Measurements from ENCODE around the gene KRT222. TPM values are rescaled to one million over a fixed set of nuclear protein-coding genes. Genes with fewer than 3 reads are reported as not detected.

Gene KRT222
- total RNA-seq, 1 donor from 2014 or later: not detected

GRCh38 chr17:40666331-40666730 lies 1.4 kb upstream of the KRT222 start:
- Mint-ChIP-seq H3K9me3 (ENCODE audit: low read depth) (no peaks in the 10 kb centered on the region), H3K4me1 (ENCODE audit: low read depth) (peaks cover 6% of the 10 kb centered on the region), H3K27me3 (ENCODE audit: low read depth) (peaks cover 55% of the 10 kb centered on the region), H3K27ac (ENCODE audit: unreplicated experiment) (no peak overlapping the region), H3K4me3 (ENCODE audit: unreplicated experiment) (no peak overlapping the region), H3K36me3 (ENCODE audit: low read depth) (no peaks in the 10 kb centered on the region)
- no peak for DNase-seq (ENCODE audit: low spot score)
- TF ChIP-seq CTCF (IDR thresholded peaks at IDR 0.05): no peak

- H3K27ac Mint-ChIP-seq (ENCODE audit: unreplicated experiment): no peak overlapping the region
- no peaks in the 10 kb centered on the region for H3K36me3 Mint-ChIP-seq (ENCODE audit: low read depth)
- TF ChIP-seq CTCF (IDR thresholded peaks at IDR 0.05): no peak
- peaks cover 6% of the 10 kb centered on the region for H3K4me1 Mint-ChIP-seq (ENCODE audit: low read depth)
- DNase-seq (ENCODE audit: low spot score): no peak
- peaks cover 49% of the 10 kb centered on the region for H3K27me3 Mint-ChIP-seq (ENCODE audit: low read depth)
- H3K9me3 Mint-ChIP-seq (ENCODE audit: low read depth): no peaks in the 10 kb centered on the region
- H3K4me3 Mint-ChIP-seq (ENCODE audit: unreplicated experiment): no peak overlapping the region
These were observed 1.7 kb downstream of the KRT222 start for GRCh38 chr17:40663252-40663651.

GRCh38 chr17:40659911-40660310 lies 5.1 kb downstream of the KRT222 start:
- H3K36me3 Mint-ChIP-seq (ENCODE audit: low read depth): no peaks in the 10 kb centered on the region
- DNase-seq (ENCODE audit: low spot score): no peak
- H3K9me3 Mint-ChIP-seq (ENCODE audit: low read depth): no peaks in the 10 kb centered on the region
- no peak for TF ChIP-seq CTCF (IDR thresholded peaks at IDR 0.05)
- H3K4me3 Mint-ChIP-seq (ENCODE audit: unreplicated experiment): no peak overlapping the region
- H3K27me3 Mint-ChIP-seq (ENCODE audit: low read depth): peaks cover 34% of the 10 kb centered on the region
- H3K4me1 Mint-ChIP-seq (ENCODE audit: low read depth): peaks cover 3% of the 10 kb centered on the region
- H3K27ac Mint-ChIP-seq (ENCODE audit: unreplicated experiment): no peak overlapping the region

GRCh38 chr17:40658396-40658795 lies 6.6 kb downstream of the KRT222 start:
- no peak for DNase-seq (ENCODE audit: low spot score)
- no peak for TF ChIP-seq CTCF (IDR thresholded peaks at IDR 0.05)
- Mint-ChIP-seq H3K27ac (ENCODE audit: unreplicated experiment) (no peak overlapping the region), H3K4me1 (ENCODE audit: low read depth) (peaks cover 2% of the 10 kb centered on the region), H3K36me3 (ENCODE audit: low read depth) (no peaks in the 10 kb centered on the region), H3K27me3 (ENCODE audit: low read depth) (peaks cover 29% of the 10 kb centered on the region), H3K9me3 (ENCODE audit: low read depth) (no peaks in the 10 kb centered on the region), H3K4me3 (ENCODE audit: unreplicated experiment) (no peak overlapping the region)

GRCh38 chr17:40651939-40652338 lies 13.0 kb downstream of the KRT222 start:
- H3K9me3 Mint-ChIP-seq (ENCODE audit: low read depth): no peaks in the 10 kb centered on the region
- H3K4me1 Mint-ChIP-seq (ENCODE audit: low read depth): peaks cover 16% of the 10 kb centered on the region
- H3K36me3 Mint-ChIP-seq (ENCODE audit: low read depth): no peaks in the 10 kb centered on the region
- TF ChIP-seq CTCF (IDR thresholded peaks at IDR 0.05): no peak
- no peak overlapping the region for H3K4me3 Mint-ChIP-seq (ENCODE audit: unreplicated experiment)
- H3K27ac Mint-ChIP-seq (ENCODE audit: unreplicated experiment): no peak overlapping the region
- H3K27me3 Mint-ChIP-seq (ENCODE audit: low read depth): peaks cover 6% of the 10 kb centered on the region
- no peak for DNase-seq (ENCODE audit: low spot score)

All from chondrocyte (in vitro differentiated cells).